Measurements from ENCODE around the gene PRRC2B.
A peak's percentile ranks its signal among the peaks of the same experiment; 100 is the strongest.

PRRC2B gene

GRCh38 chr9:131398204-131398603, 4.3 kb downstream of the PRRC2B start:
- TF ChIP-seq CTCF (conservative IDR thresholded peaks at IDR 0.05; ENCODE audit: low read length), result no peak
- H3K4me3 ChIP-seq (ENCODE audit: low read length), result no peak overlapping the region
- no peak for DNase-seq (ENCODE audit: low read depth)

- no peak overlapping the region for H3K4me3 ChIP-seq (ENCODE audit: low read length)
- TF ChIP-seq CTCF (conservative IDR thresholded peaks at IDR 0.05; ENCODE audit: low read length), result no peak
- no peak for DNase-seq (ENCODE audit: low read depth)
Observed at GRCh38 chr9:131399972-131400371, 6.1 kb downstream of the PRRC2B start.

- no peak for TF ChIP-seq CTCF (conservative IDR thresholded peaks at IDR 0.05; ENCODE audit: low read length)
- DNase-seq (ENCODE audit: low read depth), result no peak
Observed at GRCh38 chr9:131400627-131401026, 6.7 kb downstream of the PRRC2B start.

GRCh38 chr9:131402073-131402472, 8.2 kb downstream of the PRRC2B start:
- no peak overlapping the region for H3K4me3 ChIP-seq (ENCODE audit: low read length)
- peak; percentile 52 for DNase-seq (ENCODE audit: low read depth)
- no peak for TF ChIP-seq CTCF (conservative IDR thresholded peaks at IDR 0.05; ENCODE audit: low read length)

More at GRCh38 chr9:131400627-131401026, 6.7 kb downstream of the PRRC2B start:
- H3K4me3 ChIP-seq (ENCODE audit: low read length), result no peak overlapping the region

GRCh38 chr9:131402738-131403492, 9.0 kb downstream of the PRRC2B start:
- peak overlapping the region; percentile 35 for H3K4me3 ChIP-seq (ENCODE audit: low read length)
- peak; percentile 91 for DNase-seq (ENCODE audit: low read depth)

GRCh38 chr9:131403493-131403773, 9.5 kb downstream of the PRRC2B start:
- TF ChIP-seq CTCF (conservative IDR thresholded peaks at IDR 0.05; ENCODE audit: low read length), result no peak
- DNase-seq (ENCODE audit: low read depth), result no peak
- no peak overlapping the region for H3K4me3 ChIP-seq (ENCODE audit: low read length)

More at GRCh38 chr9:131402738-131403492, 9.0 kb downstream of the PRRC2B start:
- TF ChIP-seq CTCF (conservative IDR thresholded peaks at IDR 0.05; ENCODE audit: low read length), result no peak

- TF ChIP-seq CTCF (conservative IDR thresholded peaks at IDR 0.05; ENCODE audit: low read length), result peak; percentile 27
- DNase-seq (ENCODE audit: low read depth), result peak; percentile 79
- no peak overlapping the region for H3K4me3 ChIP-seq (ENCODE audit: low read length)
Observed at GRCh38 chr9:131404581-131404980, 10.7 kb downstream of the PRRC2B start.

Measured in AG10803 (cell line).